Bronchial epithelial cell (primary cell): ENCODE results near the gene KITLG. TPM values are rescaled to one million over a fixed set of nuclear protein-coding genes. Genes with fewer than 3 reads are reported as not detected.
A peak's percentile ranks its signal among the peaks of the same experiment; 100 is the strongest.

Experiments used
- DNase-seq: peaks from one replicate; pipeline ENCODE4 v3.0.0-alpha.2; 2010; ENCODE audit warnings: low read depth
- FAIRE-seq: peaks from 2 replicates; lab custom pipeline; 2011; peaks lifted over from hg19 to GRCh38; lab: Jason Lieb, UNC
- H3K27me3 ChIP-seq: 2 replicates; pipeline ENCODE4 v1.5.1; 2011; ENCODE audit warnings: low read length; ENCODE audit not compliant: control insufficient read depth, insufficient read depth
- H3K36me3 ChIP-seq: 2 replicates; pipeline ENCODE4 v1.5.1; 2011; ENCODE audit warnings: low read length; ENCODE audit not compliant: control insufficient read depth, insufficient read depth
- H3K4me3 ChIP-seq: 2 replicates; pipeline ENCODE4 v1.5.1; 2011; ENCODE audit warnings: mild to moderate bottlenecking, low read depth, low read length, control low read depth
- CTCF ChIP-seq: IDR thresholded peaks from 2 replicates; pipeline ENCODE4 v1.5.1; 2011; ENCODE audit warnings: mild to moderate bottlenecking, moderate library complexity, low read length, control low read depth, inconsistent platforms; ENCODE audit not compliant: insufficient read depth, severe bottlenecking
- total RNA-seq: library from RNA; depleted of rRNA; stranded (reverse); fragments of >200 nt; gene quantifications from 2 replicates; pipeline ENCODE4 v1.2.1, GENCODE V29; 2014

KITLG gene
- total RNA-seq, 1 donor from 2014 or later = 22.4 TPM

GRCh38 chr12:88566430-88566829, 13.8 kb downstream of the KITLG start:
- no peak for FAIRE-seq

GRCh38 chr12:88562846-88563582, 17.3 kb downstream of the KITLG start:
- no peaks in the 10 kb centered on the region for H3K27me3 ChIP-seq
- FAIRE-seq (peak; percentile 72), DNase-seq (peak; percentile 80)
- H3K36me3 ChIP-seq = no peaks in the 10 kb centered on the region
- no peak overlapping the region for H3K4me3 ChIP-seq
- TF ChIP-seq CTCF = no peak

More at GRCh38 chr12:88566430-88566829, 13.8 kb downstream of the KITLG start:
- TF ChIP-seq CTCF = no peak
- DNase-seq = peak; percentile 37
- no peaks in the 10 kb centered on the region for H3K36me3 ChIP-seq
- no peaks in the 10 kb centered on the region for H3K27me3 ChIP-seq
- H3K4me3 ChIP-seq = no peak overlapping the region

- DNase-seq = no peak
- TF ChIP-seq CTCF = no peak
- Histone ChIP-seq H3K36me3 (no peaks in the 10 kb centered on the region), H3K4me3 (no peak overlapping the region), H3K27me3 (no peaks in the 10 kb centered on the region)
- no peak for FAIRE-seq
Measured at GRCh38 chr12:88562151-88562550, 18.1 kb downstream of the KITLG start.

- Histone ChIP-seq H3K27me3 (no peaks in the 10 kb centered on the region), H3K4me3 (no peak overlapping the region), H3K36me3 (no peaks in the 10 kb centered on the region)
- DNase-seq (peak; percentile 79), FAIRE-seq (peak; percentile 64)
- no peak for TF ChIP-seq CTCF
Measured at GRCh38 chr12:88559772-88560171, 20.5 kb downstream of the KITLG start.

GRCh38 chr12:88559199-88559598, 21.1 kb downstream of the KITLG start:
- no peak for TF ChIP-seq CTCF
- Histone ChIP-seq H3K36me3 (no peaks in the 10 kb centered on the region), H3K27me3 (no peaks in the 10 kb centered on the region), H3K4me3 (no peak overlapping the region)
- FAIRE-seq (no peak), DNase-seq (no peak)
